ENCODE data around the gene GMPPB.

Gene GMPPB

DNA sequence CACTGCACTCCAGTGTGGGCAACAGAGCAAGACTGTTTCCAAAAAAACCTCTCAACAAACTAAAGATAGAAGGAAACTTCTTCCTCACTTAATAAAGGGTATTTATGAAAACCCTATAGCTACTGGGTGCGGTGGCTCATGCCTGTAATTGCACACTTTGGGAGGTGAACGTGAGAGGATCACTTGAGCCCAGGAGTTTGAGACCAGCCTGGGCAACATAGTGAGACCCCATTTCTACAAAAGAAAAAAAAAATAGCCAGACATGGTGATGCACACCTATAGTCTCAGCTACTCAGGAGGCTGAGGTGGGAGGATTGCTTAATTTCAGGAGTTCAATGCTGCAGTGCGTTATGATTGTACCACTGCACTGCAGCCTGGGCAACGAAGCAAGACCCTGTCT is 40.2 kb upstream of the GMPPB start:
- DNase-seq = no peak
- H3K36me3 ChIP-seq = peaks cover 8% of the 10 kb centered on the region
- H3K4me3 ChIP-seq (ENCODE audit: low read depth, low read length) = no peak overlapping the region
- H3K27me3 ChIP-seq (ENCODE audit: insufficient read depth, low read depth, severe bottlenecking) = no peaks in the 10 kb centered on the region
- no peaks in the 10 kb centered on the region for H3K9me3 ChIP-seq (ENCODE audit: severe bottlenecking)
- no peak overlapping the region for H3K27ac ChIP-seq
- TF ChIP-seq, protein P1, sequence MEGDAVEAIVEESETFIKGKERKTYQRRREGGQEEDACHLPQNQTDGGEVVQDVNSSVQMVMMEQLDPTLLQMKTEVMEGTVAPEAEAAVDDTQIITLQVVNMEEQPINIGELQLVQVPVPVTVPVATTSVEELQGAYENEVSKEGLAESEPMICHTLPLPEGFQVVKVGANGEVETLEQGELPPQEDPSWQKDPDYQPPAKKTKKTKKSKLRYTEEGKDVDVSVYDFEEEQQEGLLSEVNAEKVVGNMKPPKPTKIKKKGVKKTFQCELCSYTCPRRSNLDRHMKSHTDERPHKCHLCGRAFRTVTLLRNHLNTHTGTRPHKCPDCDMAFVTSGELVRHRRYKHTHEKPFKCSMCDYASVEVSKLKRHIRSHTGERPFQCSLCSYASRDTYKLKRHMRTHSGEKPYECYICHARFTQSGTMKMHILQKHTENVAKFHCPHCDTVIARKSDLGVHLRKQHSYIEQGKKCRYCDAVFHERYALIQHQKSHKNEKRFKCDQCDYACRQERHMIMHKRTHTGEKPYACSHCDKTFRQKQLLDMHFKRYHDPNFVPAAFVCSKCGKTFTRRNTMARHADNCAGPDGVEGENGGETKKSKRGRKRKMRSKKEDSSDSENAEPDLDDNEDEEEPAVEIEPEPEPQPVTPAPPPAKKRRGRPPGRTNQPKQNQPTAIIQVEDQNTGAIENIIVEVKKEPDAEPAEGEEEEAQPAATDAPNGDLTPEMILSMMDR (IDR thresholded peaks at IDR 0.05; ENCODE audit: low read depth, low read length) = no peak

DNA sequence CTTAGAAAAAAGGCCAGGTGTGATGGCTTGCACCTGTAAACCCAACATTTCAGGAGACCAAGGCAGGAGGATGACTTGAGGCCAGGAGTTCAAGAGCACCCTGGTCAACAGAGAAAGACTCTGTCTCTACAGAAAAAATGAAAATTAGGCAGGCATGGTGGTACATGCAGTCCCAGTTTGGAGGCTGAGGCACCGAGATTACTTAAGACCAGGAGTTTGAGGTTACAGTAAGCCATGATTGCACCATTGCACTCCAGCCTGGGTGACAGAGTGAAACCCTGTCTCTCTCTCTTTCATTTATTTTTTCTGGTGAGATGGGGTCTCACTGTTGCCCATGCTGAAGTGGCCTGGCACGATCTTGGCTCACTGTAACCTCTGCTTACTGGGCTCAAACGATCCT is 37.9 kb upstream of the GMPPB start:
- DNase-seq = no peak
- H3K36me3 ChIP-seq = peaks cover 8% of the 10 kb centered on the region
- H3K27me3 ChIP-seq (ENCODE audit: insufficient read depth, low read depth, severe bottlenecking) = no peaks in the 10 kb centered on the region
- TF ChIP-seq, protein P1 (IDR thresholded peaks at IDR 0.05; ENCODE audit: low read depth, low read length) = no peak
- H3K27ac ChIP-seq = no peak overlapping the region
- no peak overlapping the region for H3K4me3 ChIP-seq (ENCODE audit: low read depth, low read length)
- no peaks in the 10 kb centered on the region for H3K9me3 ChIP-seq (ENCODE audit: severe bottlenecking)

DNA sequence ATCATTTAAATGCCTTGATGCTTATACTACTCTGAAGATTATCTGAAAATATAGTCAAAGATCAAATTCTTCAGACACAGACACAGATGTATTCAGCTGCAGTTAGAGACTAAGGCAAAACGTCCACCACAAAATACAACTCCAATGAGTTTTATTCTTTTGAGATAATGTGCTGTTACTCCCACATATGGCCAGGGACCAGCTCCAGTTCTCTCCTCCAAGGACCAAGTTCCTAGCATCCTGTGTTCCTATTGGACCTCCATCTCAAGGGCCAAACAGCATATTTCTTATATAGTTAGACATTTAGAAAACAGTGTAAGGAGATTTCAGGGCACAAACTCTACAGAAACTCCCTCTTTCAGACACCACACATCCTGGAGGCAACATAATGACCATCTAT is 35.5 kb upstream of the GMPPB start:
- Histone ChIP-seq H3K36me3 (no peaks in the 10 kb centered on the region; the same call in 1 of the 2 replicates), H3K27me3 (ENCODE audit: insufficient read depth, low read depth, severe bottlenecking) (no peaks in the 10 kb centered on the region), H3K9me3 (ENCODE audit: severe bottlenecking) (no peaks in the 10 kb centered on the region), H3K4me3 (ENCODE audit: low read depth, low read length) (no peak overlapping the region), H3K27ac (no peak overlapping the region)
- no peak for DNase-seq
- TF ChIP-seq, protein P1 (IDR thresholded peaks at IDR 0.05; ENCODE audit: low read depth, low read length) = no peak

DNA sequence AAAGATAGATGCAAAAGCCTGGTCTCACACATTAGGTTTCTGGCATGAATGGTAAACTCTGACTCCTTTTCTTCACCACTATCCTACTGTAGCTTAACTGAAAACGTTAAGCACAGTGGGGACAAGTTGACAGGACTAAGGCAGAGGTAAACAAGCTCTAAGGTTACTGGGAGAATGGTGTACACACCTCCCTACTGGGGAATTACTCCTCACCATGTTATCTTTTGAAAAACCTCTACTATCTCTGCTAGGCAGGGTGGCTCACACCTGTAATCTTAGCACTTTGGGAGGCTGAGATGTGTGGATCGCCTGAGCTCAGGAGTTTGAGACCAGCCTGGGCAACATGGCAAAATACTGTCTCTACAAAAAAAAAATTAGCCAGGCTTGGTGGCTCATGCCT is 33.4 kb upstream of the GMPPB start:
- no peaks in the 10 kb centered on the region; the same call in 1 of the 2 replicates for H3K36me3 ChIP-seq
- no peak for DNase-seq
- no peak overlapping the region for H3K27ac ChIP-seq
- H3K27me3 ChIP-seq (ENCODE audit: insufficient read depth, low read depth, severe bottlenecking) = no peaks in the 10 kb centered on the region
- no peak overlapping the region for H3K4me3 ChIP-seq (ENCODE audit: low read depth, low read length)
- TF ChIP-seq, protein P1 (IDR thresholded peaks at IDR 0.05; ENCODE audit: low read depth, low read length) = no peak
- no peaks in the 10 kb centered on the region for H3K9me3 ChIP-seq (ENCODE audit: severe bottlenecking)

DNA sequence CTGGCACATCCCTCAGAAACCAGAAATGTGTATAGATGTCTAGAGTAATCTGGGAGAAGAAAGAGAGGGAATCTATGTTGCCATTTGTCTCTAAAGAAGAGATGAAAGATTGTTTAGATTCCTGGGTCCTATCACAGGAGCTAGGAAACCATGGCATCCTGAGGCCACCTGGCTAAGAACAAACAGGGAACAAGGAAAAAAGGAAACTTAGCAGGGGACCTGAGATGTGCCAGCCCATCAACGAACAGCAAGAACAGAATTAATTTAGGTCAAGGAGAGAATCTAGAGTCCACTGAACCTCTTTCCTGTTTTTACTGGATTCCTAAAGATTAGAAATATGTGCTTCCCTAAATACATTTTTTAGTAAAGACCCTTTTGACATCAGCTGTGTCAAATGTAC is 32.3 kb upstream of the GMPPB start:
- Histone ChIP-seq H3K4me3 (ENCODE audit: low read depth, low read length) (no peak overlapping the region), H3K27me3 (ENCODE audit: insufficient read depth, low read depth, severe bottlenecking) (no peaks in the 10 kb centered on the region), H3K9me3 (ENCODE audit: severe bottlenecking) (no peaks in the 10 kb centered on the region), H3K27ac (no peak overlapping the region), H3K36me3 (no peaks in the 10 kb centered on the region; the same call in 1 of the 2 replicates)
- TF ChIP-seq, protein P1 (IDR thresholded peaks at IDR 0.05; ENCODE audit: low read depth, low read length) = no peak
- no peak for DNase-seq

DNA sequence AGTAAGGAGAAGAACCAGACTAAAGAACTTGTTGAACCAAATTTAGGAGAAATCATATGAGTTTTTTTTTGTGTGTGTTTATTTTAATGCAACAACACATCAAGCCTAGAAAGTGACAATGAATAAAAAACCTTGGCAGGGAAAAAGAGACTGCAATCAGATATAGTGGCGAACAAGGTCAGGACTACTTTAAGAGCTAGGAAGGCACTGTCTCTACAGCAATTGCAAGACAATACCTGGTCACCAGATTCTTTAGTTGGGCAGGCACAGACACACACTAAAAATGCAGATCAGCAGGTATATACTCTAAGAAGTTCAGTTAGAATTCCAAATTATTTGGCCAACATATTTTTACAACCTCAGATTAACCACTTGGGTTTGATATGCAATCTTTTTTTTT is 30.8 kb upstream of the GMPPB start:
- DNase-seq = no peak
- Histone ChIP-seq H3K36me3 (peaks cover 3% of the 10 kb centered on the region), H3K27me3 (ENCODE audit: insufficient read depth, low read depth, severe bottlenecking) (no peaks in the 10 kb centered on the region), H3K4me3 (ENCODE audit: low read depth, low read length) (no peak overlapping the region), H3K9me3 (ENCODE audit: severe bottlenecking) (no peaks in the 10 kb centered on the region), H3K27ac (no peak overlapping the region)
- TF ChIP-seq, protein P1 (IDR thresholded peaks at IDR 0.05; ENCODE audit: low read depth, low read length) = no peak
